NK-92 (cell line): ENCODE data around the gene MACROH2A1.

Experiments
- DNase-seq: peaks from one replicate; lab custom pipeline; 2025; ENCODE audit not compliant: unreplicated experiment; lab: John Stamatoyannopoulos, UW

The MACROH2A1 gene

DNA sequence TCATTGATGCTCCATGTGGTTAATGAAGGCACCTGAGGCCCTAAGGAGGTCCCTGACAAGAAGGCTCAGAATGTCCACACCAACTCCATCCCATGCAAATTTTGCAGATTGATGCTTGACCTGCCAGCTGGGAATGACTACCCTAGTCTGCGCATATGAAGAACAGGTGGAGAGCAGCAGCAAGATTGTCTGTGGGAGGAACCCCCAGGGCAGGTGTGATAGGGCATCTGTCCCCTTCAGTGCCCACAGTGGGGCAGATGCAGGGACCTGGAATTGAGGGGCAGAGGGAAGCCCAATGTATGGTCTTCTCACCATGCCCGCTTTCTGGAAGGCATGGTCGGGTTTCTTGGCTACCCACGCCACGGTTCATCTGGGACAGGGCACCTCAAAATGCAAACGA lies 79.6 kb downstream of the MACROH2A1 start:
- DNase-seq, result no peak

- DNase-seq, result no peak
Observed at GRCh38 chr5:135318924-135319323, 80.1 kb downstream of the MACROH2A1 start.

GRCh38 chr5:135318037-135318436 lies 81.0 kb downstream of the MACROH2A1 start:
- DNase-seq, result no peak

- DNase-seq, result no peak
Observed at GRCh38 chr5:135317286-135317685, 81.7 kb downstream of the MACROH2A1 start.

DNA sequence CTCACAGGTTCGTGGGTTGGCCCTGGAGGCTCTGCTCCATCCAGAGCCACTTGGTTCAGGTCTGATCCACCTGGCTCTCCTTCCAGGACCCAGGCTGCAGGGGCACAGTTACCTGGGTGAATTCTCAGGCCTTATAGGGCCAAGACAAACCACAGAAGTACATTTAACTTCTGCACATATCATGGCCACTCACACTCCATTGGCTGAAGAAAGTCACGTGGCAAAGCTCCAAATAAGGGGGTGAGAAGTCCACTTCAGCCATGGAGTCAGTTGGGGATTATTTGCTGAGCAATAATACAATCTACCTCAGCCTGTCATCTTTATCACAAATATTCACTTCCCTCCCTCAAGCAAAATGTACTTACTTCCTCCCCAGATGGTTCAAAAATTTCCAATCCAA lies 83.6 kb downstream of the MACROH2A1 start:
- no peak for DNase-seq

GRCh38 chr5:135313946-135314345 lies 85.1 kb downstream of the MACROH2A1 start:
- no peak for DNase-seq

GRCh38 chr5:135313405-135313804 lies 85.6 kb downstream of the MACROH2A1 start:
- DNase-seq, result no peak

- no peak for DNase-seq
Observed at GRCh38 chr5:135312255-135312935, 86.6 kb downstream of the MACROH2A1 start.

DNA sequence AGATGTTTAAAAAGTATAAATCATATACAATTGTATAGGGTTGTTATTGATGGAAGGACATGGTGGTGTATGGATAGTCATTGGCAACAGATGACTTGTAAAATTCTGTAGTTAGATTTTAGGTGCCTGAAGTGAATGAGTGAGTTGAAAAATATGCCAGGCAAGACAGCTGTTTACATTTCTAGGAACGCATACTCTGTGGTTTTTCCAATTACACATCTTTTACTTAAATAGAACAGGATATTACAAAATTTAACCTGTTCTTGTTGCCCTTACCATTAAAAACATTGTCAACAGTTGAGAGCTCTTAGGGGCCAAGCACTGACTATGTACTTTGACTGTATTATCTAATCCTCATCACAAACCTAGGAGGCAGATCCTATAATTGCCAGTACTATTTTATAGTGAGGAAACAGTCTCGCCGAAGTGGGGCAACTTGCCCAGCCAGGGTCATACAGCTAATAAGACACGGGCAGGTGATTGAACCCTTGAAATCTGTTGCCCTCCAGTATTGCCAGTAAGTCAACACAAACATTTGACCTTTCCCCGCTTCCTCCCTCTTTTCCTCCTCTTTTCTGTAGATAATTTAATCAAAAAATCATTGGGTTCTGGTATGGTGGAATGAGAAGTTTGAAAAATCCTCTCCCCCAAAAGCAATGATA lies 88.6 kb downstream of the MACROH2A1 start:
- DNase-seq, result no peak

GRCh38 chr5:135309391-135310327 lies 89.4 kb downstream of the MACROH2A1 start:
- no peak for DNase-seq

DNA sequence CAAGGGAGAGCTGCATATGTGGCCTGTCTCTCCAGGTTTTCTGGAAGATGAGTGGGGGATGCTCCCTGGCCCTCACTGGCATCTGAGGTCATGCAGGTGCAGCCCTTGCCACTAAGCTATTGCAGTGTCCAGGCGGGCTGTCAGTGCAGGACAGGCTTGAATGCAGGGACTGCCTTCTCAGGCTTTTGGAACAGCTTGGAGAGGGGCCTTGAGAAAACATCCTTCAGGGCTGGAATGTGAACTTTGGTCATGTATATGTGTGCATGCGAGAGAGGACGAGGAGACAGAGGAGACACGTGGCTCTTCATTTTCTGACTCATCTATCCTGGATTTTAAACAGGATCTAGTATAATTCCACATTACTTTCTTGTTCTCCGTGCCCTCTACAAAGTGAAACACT lies 90.3 kb downstream of the MACROH2A1 start:
- no peak for DNase-seq

DNA sequence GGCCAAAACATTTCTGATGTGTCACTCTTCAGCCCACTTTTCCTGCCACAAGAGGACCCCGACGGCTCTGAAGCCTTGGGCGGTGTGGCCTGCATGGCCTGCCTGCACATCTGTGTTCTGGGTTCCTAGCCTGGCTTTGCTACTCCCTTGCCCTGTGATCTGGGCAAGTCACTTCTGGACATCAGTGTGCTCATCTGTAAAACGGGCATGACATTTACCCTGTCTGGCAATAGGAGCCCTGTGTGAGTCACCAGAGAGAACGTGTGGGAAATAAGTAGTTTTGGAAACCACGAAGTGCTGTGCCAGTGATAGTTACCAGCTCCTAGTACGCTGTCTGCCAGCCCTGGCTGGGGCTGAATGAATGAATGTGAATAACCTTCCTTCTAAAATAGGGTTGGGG lies 90.8 kb downstream of the MACROH2A1 start:
- no peak for DNase-seq

DNA sequence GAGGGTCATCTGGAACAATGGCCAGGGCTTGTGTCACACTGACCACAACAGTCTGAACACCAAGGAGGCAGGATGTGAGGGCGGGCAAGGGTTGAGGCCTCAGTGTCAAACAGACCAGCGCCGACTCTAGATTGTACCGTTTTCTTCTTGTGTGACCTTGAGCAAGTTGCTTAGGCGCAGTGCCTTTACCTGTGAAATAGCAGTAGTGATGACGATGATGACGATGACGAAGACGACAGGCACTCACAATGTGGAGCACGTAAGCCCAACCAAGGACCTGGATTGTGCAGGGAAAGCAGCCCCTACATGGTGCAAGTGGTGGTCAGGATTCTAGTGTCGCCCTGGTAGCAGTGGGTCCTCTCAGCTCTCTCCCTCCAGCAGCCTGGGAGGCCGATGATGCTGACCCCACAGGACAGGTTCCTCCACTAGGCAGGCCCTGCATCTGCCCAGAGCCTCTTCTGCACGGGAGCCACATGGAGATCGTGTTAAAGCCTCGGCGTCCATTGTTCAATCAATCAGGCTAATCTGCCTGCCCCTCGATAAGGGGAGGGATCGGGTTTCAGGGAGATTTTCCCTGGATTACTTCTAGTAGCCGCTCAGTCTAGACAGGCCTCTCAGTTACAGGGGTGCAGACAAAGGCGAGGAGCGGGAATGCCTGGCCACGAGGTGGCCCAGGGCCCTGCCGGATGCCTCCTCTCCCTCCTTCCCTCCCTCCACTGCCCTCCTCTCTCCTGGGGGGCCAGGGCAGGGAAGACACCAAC lies 91.7 kb downstream of the MACROH2A1 start:
- DNase-seq, result no peak

- DNase-seq, result no peak
Observed at GRCh38 chr5:135306557-135306956, 92.5 kb downstream of the MACROH2A1 start.

- no peak for DNase-seq
Observed at GRCh38 chr5:135304352-135305221, 94.4 kb downstream of the MACROH2A1 start.

DNA sequence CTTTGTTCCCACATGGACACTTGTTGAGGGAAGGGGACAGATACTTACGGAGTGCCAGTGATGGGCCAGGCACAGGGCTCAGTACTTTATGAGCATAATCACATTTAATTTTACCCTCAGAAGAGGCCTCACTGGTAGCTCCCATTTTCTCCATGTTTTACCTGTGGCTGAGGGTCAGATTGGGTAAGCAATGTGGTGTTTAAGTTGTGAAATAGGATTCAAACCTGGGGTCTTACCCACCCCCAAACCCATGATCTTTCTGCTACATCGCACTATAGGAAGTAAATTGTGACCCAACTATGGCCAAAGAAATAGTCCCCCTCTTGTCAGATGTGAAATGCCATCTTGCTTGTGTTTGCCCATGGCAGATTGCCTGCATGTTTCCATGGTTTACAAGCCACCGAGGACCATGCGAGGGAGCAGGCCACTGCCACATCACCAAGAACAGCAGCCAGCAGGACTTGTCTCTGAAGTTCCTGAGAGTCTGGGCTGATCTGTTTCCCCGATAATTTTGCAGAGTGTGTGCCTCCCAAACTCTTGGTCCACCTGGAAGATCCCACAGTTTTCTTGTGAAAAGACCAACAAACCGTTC lies 95.4 kb downstream of the MACROH2A1 start:
- no peak for DNase-seq

- no peak for DNase-seq
Observed at GRCh38 chr5:135296900-135297816, 101.9 kb downstream of the MACROH2A1 start.

GRCh38 chr5:135295852-135296251 lies 103.2 kb downstream of the MACROH2A1 start:
- DNase-seq, result no peak

- no peak for DNase-seq
Observed at GRCh38 chr5:135294793-135295192, 104.2 kb downstream of the MACROH2A1 start.
